Vagina (tissue), 2 donors: Measurements from ENCODE around the gene ZNF823.

Experiments
- CTCF ChIP-seq, 3 experiments: fragments of 450-650 bp in 2 of 3; fragments of 200-600 bp in 1 of 3; sonication (generic) in 1 of 3; IDR thresholded peaks; one replicate each; pipeline ENCODE4 v1.5.1; 2017 to 2019; ENCODE audit warnings: antibody characterized with exemption in 3 of 3, mild to moderate bottlenecking in 2 of 3, moderate library complexity in 2 of 3
- POLR2A ChIP-seq, 2 donors: fragments of 450-650 bp; IDR thresholded peaks; one replicate each; pipeline ENCODE4 v1.6.1; 2017; ENCODE audit warnings: antibody characterized with exemption in 2 of 2, mild to moderate bottlenecking in 2 of 2, moderate library complexity in 2 of 2
- POLR2AphosphoS5 ChIP-seq, 2 donors: sonication (generic); formaldehyde crosslinking; IDR thresholded peaks; one replicate each; pipeline ENCODE4 v1.9.0; 2017; ENCODE audit warnings: antibody characterized with exemption in 2 of 2, mild to moderate bottlenecking in 2 of 2, low read depth in 1 of 2; ENCODE audit not compliant: insufficient read depth in 1 of 2

GRCh38 chr19:11737964-11738745 is 591 bp downstream of the ZNF823 start:
- no peak for TF ChIP-seq CTCF (IDR thresholded peaks at IDR 0.05)
- TF ChIP-seq POLR2AphosphoS5 (IDR thresholded peaks at IDR 0.05; ENCODE audit: insufficient read depth in 1 of 2, low read depth in 1 of 2), result no peak
- no peak for TF ChIP-seq POLR2A (IDR thresholded peaks at IDR 0.05)
